ENCODE results near the gene ZNF552.

- no peak for TF ChIP-seq POLR2A (IDR thresholded peaks at IDR 0.05)
- no peak for TF ChIP-seq CTCF (IDR thresholded peaks at IDR 0.05)
- no peak for TF ChIP-seq POLR2AphosphoS5 (IDR thresholded peaks at IDR 0.05)
Measured at GRCh38 chr19:57816652-57817051, 1.9 kb upstream of the ZNF552 start.

Data from suprapubic skin (tissue), 4 donors.